GM06990 (cell line): ENCODE data around the gene CRIM1.

Source experiments
- DNase-seq: peaks from one replicate; pipeline ENCODE4 v3.0.0-alpha.2; 2011; ENCODE audit not compliant: insufficient read length; ENCODE audit errors: extremely low read depth
- H3K27me3 ChIP-seq: replicated peaks from 2 replicates; pipeline ENCODE4 v1.6.0; 2011; ENCODE audit warnings: low read length; ENCODE audit not compliant: control insufficient read depth, insufficient read depth
- H3K36me3 ChIP-seq: 2 replicates; pipeline ENCODE4 v1.5.1; 2011; ENCODE audit warnings: low read length; ENCODE audit not compliant: control insufficient read depth, insufficient read depth
- H3K4me3 ChIP-seq: replicated peaks from 2 replicates; pipeline ENCODE4 v1.5.1; 2011; ENCODE audit warnings: low read depth, mild to moderate bottlenecking, control low read depth, low read length
- CTCF ChIP-seq: IDR thresholded peaks from 2 replicates; pipeline ENCODE4 v1.5.1; 2011; ENCODE audit warnings: low read length, control low read depth, mild to moderate bottlenecking, inconsistent platforms; ENCODE audit not compliant: insufficient read depth, poor library complexity, severe bottlenecking

CRIM1 gene

GRCh38 chr2:36462311-36462935 is 106.8 kb downstream of the CRIM1 start:
- no peak for TF ChIP-seq CTCF
- Histone ChIP-seq H3K27me3 (no peaks in the 10 kb centered on the region), H3K36me3 (no peaks in the 10 kb centered on the region), H3K4me3 (no peak overlapping the region)
- no peak for DNase-seq

GRCh38 chr2:36463365-36463764 is 107.8 kb downstream of the CRIM1 start:
- no peaks in the 10 kb centered on the region for H3K27me3 ChIP-seq
- H3K4me3 ChIP-seq: no peak overlapping the region
- TF ChIP-seq CTCF: no peak
- H3K36me3 ChIP-seq: no peaks in the 10 kb centered on the region
- no peak for DNase-seq

- no peak for DNase-seq
- TF ChIP-seq CTCF: no peak
- H3K36me3 ChIP-seq: no peaks in the 10 kb centered on the region
Observed at GRCh38 chr2:36464006-36464721, 108.6 kb downstream of the CRIM1 start.

GRCh38 chr2:36466135-36466534 is 110.6 kb downstream of the CRIM1 start:
- Histone ChIP-seq H3K36me3 (no peaks in the 10 kb centered on the region), H3K27me3 (no peaks in the 10 kb centered on the region), H3K4me3 (no peak overlapping the region)
- DNase-seq: no peak
- no peak for TF ChIP-seq CTCF

More at GRCh38 chr2:36464006-36464721, 108.6 kb downstream of the CRIM1 start:
- Histone ChIP-seq H3K4me3 (no peak overlapping the region), H3K27me3 (no peaks in the 10 kb centered on the region)

- TF ChIP-seq CTCF: no peak
- no peak for DNase-seq
- Histone ChIP-seq H3K27me3 (no peaks in the 10 kb centered on the region), H3K36me3 (no peaks in the 10 kb centered on the region), H3K4me3 (no peak overlapping the region)
Observed at GRCh38 chr2:36468463-36469105, 113.0 kb downstream of the CRIM1 start.
